Fibroblast of skin of left biceps (primary cell): Measurements from ENCODE around the gene SCPEP1.

Experiments
- DNase-seq, 2 experiments: peaks; one replicate each; pipeline ENCODE4 v3.0.0-alpha.2; 2013; ENCODE audit warnings: low read depth in 2 of 2

Gene SCPEP1

GRCh38 chr17:57002904-57003303 lies 25.0 kb downstream of the SCPEP1 start:
- no peak for DNase-seq

DNA sequence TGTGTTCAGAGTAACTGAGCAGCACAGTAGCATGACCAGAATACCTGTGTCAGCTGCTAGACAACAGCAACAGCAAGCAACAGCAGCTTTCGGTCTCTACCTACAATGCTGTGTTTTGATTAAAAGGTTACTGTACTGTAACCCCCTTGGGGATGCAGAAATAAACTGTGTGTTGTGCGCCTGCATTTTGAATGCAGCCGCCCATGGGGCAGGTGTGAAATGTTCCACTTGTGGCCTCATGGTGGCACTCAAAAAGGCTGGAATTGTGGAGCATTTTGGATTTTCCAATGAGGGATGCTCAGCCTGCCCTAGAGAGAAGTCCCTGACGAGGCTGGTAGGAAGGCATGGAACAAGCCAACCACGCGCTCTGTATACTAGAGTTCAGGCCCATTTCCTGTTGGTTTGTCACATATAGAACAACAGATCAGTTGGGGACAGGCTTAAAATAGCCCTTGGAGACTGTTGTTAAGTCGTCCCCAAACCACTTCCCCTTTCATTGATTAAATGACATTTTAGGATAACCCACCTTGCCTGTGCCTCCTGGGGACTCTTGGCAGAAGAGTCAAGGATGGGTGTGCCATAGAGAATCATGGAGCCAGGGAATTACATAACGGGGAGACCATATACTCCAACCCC lies 27.1 kb downstream of the SCPEP1 start:
- DNase-seq, result no peak

DNA sequence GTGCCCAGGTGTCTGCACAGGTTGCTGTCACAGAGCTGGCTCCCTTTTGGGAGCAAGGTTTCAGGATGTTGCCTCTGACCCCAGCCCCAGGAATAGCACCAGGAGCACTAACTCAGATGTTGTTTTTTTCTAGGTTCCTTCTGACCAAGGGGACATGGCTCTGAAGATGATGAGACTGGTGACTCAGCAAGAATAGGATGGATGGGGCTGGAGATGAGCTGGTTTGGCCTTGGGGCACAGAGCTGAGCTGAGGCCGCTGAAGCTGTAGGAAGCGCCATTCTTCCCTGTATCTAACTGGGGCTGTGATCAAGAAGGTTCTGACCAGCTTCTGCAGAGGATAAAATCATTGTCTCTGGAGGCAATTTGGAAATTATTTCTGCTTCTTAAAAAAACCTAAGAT lies 28.1 kb downstream of the SCPEP1 start:
- DNase-seq, result no peak

DNA sequence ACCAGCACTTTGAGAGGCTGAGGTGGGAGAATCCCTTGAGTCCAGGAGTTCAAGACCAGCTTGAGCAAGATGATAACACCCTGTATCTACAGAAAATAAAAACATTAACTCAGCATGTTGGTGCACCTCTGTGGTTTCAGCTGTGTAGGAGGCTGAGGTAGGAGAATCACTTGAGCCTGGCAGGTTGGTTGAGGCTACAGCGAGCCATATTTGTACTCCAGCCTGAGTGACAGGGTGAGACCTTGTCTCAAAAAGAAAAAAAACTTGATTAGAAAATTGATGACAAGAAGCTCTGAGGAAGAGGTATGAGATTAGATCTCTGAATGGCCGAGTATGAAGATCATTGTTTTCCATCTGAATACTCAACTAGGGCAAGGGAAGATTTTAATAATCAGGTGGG lies 31.0 kb downstream of the SCPEP1 start:
- no peak for DNase-seq

DNA sequence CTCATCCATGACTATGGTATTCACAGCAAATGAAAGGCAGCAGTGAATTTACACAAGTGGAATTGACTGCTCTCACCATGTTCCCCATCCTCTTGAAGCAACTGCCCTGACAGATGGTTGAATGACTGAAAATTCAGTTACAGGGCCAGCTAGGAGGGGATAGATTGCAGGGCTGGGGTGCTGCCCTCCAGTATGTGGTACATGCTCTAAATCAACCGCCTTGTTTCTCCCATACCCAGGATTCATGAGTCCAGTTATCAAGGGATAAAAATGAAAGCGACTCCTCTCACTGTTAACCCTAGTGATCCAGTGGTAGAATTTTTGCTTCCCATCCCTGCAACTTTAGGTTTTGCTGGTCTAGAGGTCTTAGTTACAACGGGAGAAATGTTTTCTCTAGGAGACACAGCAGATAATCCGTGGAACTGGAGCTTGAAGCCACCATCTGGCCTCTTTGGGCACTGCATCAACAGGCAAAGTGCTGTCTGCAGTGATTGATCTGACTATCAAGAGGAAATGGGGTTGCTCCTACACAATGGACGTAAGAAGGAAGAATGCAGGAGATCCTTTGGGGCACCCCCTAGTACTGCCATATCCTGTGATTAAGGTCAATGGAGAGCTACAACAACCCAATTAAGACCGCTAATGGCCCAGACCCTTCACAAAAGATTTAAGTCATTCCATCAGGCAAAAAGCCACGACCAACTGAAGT lies 32.0 kb downstream of the SCPEP1 start:
- DNase-seq, result no peak

DNA sequence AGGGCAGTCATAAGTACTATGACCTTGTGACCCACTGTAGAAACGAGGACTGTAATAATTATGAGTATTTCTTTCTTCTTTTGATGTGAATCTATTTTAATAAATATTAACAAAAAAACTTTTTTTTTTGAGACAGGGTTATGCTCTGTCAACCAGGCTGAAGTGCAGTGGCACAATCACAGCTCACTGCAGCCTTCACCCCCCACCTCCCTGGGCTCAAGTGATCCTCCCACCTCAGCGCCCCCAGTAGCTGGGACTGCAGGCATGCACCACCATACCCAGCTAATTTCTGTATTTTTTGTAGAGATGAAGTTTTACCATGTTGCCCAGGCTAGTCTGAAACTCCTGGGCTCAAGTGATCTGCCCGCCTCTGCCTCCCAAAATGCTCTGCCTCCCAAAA lies 32.6 kb downstream of the SCPEP1 start:
- no peak for DNase-seq

GRCh38 chr17:57011491-57012015 lies 33.6 kb downstream of the SCPEP1 start:
- DNase-seq, result no peak

DNA sequence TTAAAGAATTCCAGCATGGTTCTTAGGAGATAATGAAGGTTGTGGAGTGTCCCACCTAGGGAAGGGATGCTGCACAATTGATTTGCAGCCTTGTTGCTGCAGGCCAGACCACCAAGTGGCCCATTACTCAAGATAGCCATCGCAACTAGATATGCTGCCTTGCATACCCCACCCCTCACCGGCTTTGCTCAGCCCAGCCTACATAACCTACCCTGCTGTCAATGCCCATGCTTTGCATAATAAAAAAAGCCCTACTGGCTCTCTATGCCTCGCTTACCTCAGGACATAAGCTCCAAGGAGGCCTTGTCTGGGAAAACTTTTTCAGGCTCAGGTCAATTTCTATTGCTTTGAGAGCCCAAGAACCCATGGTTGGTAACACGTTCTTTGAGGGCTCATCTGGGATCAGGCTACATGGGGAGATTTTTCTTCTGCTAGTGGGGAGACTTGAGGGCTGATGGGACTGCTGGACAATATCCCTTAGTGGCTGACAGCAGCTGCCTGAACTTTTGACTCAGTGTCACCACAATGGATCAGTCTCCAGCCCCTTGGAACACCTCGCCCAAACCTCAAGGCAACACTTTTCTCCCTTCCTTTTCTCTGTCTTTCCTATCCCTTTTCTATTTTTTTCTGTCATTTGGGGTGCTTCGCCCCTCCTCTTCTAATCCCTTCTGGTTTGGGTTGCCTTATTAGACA lies 38.3 kb downstream of the SCPEP1 start:
- DNase-seq, result no peak

DNA sequence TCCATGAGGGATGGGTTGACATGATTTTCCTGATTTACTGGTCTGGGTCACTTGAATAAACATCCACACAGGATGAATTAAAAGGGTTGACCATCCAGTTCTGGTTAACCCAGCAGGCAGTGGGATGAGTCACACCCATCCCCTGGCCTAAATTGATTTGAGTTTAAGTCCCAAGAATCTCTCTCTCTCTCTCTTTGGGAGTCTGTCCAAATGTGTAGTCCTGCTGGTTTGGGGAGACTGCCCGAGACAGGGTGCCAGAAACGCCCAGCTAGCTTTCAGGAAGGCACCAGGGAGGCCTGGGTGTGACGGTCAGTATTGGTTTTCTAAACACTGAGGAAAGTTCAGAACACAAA lies 38.8 kb downstream of the SCPEP1 start:
- no peak for DNase-seq

- no peak for DNase-seq
Measured at GRCh38 chr17:57017625-57018024, 39.7 kb downstream of the SCPEP1 start.

DNA sequence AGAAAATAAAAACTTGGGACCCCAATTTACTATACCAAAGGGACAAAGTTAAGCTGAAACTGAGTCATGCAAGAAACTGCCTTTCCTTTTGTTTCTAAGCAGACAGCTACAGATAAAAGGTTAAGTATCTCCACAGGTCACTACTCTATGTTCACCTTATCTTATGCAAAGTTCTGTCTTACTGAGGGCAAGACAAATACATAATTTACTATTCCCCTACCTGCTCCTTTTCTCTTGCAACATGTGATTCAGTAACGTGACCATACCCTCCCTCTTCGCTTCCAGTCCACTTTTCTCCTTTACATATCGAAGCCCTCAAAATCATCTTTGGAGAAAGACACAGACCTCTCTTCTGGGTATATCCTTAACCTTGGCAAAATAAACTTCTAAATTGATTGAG lies 42.3 kb downstream of the SCPEP1 start:
- no peak for DNase-seq

- no peak for DNase-seq
Measured at GRCh38 chr17:57021226-57021940, 43.5 kb downstream of the SCPEP1 start.

- no peak for DNase-seq
Measured at GRCh38 chr17:57025876-57026275, 47.9 kb downstream of the SCPEP1 start.

DNA sequence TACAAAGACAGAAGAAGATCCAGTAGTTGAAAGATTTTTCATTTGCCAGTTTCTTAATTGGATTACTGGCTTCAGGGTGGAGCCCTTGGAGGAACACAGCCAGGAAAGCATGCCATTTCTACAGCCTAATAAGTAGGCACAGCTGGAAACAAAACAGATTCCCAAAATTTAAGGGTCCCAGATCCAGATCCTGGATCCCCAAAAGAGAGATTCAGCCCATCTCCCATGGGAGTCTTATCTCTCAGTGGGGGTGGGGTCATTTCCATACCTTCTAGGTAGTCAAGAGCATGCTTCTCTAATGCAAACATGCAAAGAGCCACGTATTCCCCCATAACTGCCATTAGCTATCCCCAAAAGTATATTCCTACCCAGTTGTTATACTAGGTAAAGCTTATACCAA lies 49.9 kb downstream of the SCPEP1 start:
- no peak for DNase-seq

DNA sequence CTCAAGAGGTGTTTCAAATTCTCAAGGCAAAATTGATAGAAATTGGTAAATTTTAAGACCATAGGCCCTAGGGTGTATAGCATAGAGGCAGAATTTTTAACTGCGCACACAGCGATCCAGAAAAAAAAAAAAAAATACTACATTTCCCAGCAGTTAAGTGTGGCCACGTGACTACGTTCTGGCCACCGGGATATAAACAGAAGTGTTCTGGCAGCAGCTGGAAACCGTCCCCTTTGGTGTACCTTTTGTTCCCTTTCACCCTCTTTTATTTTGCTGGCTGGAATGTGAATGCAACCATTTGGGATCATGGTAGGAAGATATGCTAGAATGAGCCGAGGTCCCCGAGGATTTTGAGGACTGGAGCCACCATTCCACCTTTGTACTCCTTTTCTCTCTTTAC lies 54.4 kb downstream of the SCPEP1 start:
- DNase-seq, result no peak

DNA sequence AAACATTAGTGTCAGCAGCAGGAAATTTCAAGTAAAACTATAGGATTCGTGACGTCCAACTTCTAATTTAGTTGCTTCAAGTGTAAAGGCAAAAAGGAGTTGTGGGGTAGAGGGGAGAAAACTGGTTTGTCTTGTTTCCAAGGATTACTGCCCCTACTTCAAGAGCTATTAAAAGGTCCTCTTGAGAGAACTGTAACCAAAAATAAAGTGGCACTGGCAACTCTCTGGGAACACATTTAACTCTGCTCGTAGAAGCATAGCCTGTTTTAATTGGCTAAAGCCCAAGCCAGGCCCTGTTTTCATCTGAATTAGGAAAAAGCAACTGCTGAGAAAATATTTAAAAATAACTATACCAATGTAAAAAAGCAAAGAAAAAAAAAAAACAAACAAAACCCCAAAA lies 55.4 kb downstream of the SCPEP1 start:
- no peak for DNase-seq

DNA sequence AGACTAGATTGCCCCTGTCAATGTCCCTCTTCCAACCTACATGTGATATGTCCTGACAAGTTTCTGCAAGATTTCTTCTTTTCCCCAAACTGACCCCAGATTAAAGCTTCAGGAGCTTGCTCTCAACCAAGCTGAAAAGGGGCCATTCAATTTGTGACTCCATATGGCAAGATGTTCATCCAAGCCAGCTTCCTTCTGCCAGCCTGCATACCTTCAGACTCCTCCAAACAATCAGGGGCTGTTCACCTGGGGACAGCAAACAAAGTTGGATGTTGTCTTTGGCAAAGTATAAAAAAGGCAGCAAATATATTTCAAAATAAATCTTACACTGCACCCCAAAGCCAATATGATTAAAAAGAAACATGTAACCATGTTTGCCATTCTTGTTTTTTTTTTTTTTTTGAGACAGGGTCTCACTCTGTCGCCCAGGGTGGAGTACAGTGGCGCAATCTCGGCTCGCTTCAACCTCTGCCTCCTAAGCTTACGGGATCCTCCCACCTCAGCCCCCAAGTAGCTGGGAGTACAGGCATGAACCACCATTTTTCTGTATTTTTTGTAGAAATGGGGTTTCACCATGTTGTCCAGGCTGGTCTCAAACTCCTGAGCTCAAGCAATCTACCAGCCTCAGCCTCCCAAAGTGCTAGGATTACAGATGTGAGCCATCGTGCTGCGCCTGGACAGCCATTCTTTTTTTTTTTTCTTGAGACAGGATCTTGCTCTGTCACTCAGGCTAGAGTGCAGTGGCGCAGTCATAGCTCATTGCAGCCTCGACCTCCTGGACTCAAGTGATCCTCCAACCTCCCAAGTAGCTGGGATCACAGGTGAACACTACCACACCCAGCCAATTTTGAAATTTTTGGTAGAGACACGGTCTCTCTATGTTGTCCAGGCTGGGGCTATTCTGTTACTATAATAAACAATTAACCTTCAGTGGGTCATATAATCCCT lies 57.1 kb downstream of the SCPEP1 start:
- DNase-seq, result no peak

DNA sequence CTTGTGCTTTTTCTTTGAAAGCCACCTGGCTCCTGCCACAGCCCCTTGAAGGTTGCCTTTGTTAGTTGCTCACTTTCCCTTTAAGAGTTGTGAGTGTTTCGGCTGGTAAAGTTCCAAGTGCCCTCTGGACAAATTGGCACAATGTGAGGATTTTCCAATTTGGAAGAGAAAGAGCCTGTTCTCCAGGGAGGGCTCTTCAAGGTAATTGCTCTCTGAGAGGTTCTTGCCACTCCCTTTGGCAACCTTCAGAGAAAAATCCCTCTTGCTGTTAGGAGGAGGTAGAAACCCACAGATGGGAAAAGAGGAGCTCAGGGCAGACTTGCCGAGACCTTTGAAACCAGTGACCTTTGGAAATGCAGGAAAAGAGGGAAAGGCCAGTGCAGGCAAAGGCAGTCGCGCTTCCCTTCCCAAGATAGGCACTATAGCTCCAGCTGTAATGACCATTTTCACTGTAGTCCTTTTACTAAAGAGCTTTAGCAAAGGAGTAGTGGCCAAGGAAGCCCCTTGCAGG lies 58.1 kb downstream of the SCPEP1 start:
- no peak for DNase-seq

GRCh38 chr17:57037411-57037810 lies 59.5 kb downstream of the SCPEP1 start:
- no peak for DNase-seq

GRCh38 chr17:57038486-57038885 lies 60.6 kb downstream of the SCPEP1 start:
- no peak for DNase-seq

DNA sequence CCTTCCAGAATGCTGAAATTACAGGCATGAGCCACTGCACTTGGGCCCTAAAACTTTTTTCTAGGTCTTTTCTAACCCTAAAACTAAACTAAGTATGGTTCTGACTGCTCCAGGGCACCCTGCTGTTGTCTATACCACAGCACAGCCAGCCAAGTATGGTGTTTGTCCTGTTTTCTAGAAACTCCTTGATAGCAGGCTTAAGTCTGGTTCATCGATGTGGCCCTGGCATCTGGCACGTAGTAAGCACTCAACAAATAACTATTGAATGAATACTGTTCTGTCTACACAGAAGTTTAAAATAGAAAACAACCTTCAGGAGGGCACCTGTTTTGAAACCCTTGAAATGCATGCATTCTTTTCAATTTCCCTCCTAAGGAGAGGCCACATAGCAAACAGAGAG lies 62.6 kb downstream of the SCPEP1 start:
- no peak for DNase-seq
